HG02870 (cell line): ENCODE results near the gene HDAC5.
"Not testable (repeated sequence)": the region's sequence is repeated elsewhere in the genome, so short reads cannot be mapped to it uniquely, and the experiment has no call there.

ENCODE experiments used
- ATAC-seq: cut with Tn5 transposase; IDR thresholded peaks from one replicate; pipeline ENCODE4 v1.9.1; 2021; ENCODE audit warnings: mild to moderate bottlenecking, moderate library complexity; ENCODE audit not compliant: unreplicated experiment

HDAC5 gene

DNA sequence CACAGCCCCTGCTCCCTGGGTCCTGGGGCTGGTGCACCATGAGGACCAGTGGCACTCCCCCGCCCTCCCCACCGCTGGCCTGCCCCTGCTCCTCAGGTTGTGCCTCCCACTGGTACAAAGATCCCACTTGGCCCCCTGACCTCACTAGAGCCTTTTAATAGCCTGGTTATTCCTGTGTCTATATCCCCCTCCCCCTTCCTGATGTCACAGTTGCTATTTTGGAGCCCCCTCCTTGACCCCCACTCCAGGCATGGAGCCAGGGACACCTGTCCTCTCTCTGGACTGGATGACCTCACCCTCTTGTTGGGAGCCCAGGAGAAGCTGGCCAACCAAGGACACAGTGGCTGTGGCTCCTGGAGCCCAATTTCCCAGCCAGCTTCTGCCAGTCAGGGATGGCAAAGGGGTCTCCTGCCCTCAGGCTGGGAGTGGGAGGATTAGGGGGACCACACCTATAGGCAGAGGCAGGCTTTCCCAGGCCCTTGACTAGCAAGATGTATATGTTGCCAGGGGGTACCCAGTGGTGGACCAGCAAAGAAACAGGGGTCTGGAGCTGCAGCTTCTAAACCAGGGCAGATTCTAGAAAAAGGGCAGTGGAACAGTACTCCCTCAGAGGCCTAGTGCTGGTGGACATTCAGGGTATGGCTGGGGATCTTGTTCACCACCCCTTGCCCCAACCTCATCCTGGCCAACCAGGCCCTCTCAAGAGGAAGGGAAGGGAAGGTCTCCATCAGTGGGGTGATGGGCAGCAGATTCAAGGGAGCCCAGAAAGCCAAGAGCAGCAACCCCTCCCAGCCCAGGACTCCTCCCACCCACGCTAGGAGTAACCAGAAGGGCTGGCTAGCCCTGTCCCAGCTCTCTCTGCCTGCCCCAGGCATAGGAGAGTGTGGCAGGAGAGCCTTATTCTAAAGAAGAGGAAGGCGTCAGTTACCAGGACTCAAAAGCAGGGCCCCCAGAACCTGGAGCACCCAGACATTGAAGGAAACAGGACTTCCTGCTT is 10.9 kb downstream of the HDAC5 start:
- ATAC-seq, result no peak

- no peak for ATAC-seq
Measured at GRCh38 chr17:44111777-44112176, 11.7 kb downstream of the HDAC5 start.

- ATAC-seq, result no peak
Measured at GRCh38 chr17:44110823-44111633, 12.4 kb downstream of the HDAC5 start.

GRCh38 chr17:44110011-44110686 is 13.3 kb downstream of the HDAC5 start:
- ATAC-seq, result no peak

DNA sequence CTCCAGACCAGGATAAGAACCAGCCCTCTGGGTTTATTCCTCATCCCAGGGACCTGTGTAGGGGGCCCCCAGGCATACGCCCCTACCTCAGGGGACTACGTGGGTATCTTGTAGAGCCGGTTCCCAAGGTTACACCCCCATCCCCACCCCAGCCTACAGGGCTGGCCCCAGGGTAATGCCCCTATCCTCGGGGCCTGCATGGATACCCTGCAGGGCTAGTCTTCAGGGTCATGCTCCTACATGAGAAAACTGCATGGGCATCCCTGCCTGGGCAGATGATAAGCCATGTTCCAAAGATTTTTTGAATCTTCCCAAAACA is 14.2 kb downstream of the HDAC5 start:
- ATAC-seq, result no peak

- no peak for ATAC-seq
Measured at GRCh38 chr17:44108440-44109311, 14.8 kb downstream of the HDAC5 start.

DNA sequence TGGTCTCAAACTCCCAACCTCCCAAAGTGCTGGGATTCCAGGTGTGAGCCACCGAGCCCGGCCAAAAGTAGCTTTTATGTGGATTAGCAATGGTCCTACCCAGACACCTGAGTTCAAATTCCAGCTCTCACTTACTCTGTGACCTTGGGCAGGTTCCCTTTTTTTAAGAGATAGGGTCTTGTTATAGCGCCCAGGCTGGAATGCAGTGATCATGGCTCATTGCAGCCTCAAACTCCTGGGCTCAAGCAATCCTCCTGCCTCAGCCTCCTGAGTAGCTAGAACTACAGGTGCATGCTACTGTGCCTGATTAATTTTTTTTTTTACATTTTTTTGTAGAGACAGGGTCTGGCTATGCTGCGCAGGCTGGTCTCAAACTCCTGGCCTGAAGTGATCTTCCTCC is 16.6 kb downstream of the HDAC5 start:
- no peak for ATAC-seq

- ATAC-seq, result no peak
Measured at GRCh38 chr17:44105941-44106340, 17.5 kb downstream of the HDAC5 start.

DNA sequence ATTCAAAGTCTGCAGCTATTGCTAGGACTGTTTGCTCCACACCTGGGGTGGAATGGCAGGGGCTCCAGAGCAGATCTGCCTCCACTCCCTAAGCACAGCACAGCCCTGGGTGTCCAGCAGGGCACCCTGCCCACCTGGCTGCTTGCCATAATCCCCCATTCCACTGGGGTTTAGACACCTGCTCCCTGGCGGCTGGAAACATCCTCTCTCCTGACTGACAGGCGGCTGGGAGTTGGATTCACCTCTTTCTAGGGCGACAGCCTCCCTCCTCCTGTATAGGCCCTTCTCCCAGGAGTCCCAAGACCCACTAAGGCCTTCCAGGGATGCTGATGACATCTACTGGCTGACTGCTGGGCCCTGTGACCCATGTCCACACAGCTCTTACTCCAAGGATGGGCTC is 18.0 kb downstream of the HDAC5 start:
- no peak for ATAC-seq

DNA sequence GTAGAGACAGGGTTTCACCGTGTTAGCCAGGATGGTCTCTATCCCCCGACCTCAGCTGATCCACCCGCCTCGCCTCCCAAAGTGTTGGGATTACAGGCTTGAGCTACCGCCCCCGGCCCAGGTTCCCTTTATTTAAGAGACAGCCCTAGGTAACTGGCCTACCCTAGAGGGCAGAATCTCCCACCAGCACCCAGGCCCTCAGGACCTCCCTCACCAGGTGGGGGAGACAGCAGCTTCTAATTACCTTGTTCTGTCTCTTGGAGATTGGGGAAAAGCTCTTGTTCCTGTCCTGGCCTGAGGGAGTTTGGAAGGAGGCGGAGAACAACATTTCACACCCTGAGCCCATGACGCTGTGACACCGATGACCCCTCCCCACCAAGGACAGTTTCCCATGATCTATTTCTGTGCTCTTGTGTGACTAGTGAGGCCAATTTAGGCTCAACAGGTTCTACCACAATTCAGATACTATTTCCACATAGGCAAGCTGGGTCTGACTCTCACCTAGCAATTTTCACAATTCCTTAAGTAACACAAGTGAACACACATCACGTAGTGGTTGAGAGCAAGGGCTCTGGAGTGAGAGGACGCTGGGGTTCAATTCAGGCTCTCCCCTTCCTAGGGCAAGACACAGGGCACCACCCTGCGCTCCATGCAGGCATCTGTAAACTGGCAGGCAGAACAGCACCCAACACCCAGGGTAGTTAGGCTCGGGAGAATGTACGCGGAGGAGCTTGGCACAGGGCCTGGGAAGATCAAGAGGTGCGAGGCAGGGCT is 20.4 kb downstream of the HDAC5 start:
- no peak for ATAC-seq

DNA sequence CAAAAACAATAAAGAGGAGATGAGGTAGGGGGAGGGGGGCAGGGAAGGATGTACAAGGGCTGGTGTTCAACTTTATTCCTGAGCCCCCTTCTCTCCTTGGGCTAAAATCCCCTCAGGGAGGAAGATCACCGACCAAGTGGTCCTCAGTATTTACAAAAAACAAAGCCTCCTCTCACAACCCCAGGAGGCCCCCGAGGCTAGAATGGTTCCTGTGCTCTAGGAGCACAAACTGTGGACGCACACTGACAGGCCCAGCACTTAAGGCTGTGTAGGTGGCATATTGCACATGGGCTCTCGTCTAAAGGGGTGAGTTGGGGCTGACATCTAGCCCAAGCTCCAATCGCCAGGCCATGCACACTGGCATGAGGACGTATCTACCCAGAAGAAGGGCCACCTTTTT is 21.6 kb downstream of the HDAC5 start:
- ATAC-seq, result not testable (repeated sequence)

- no peak for ATAC-seq
Measured at GRCh38 chr17:44097110-44097958, 26.1 kb downstream of the HDAC5 start.

GRCh38 chr17:44095647-44096496 is 27.6 kb downstream of the HDAC5 start:
- no peak for ATAC-seq

- no peak for ATAC-seq
Measured at GRCh38 chr17:44095388-44095646, 28.1 kb downstream of the HDAC5 start.

DNA sequence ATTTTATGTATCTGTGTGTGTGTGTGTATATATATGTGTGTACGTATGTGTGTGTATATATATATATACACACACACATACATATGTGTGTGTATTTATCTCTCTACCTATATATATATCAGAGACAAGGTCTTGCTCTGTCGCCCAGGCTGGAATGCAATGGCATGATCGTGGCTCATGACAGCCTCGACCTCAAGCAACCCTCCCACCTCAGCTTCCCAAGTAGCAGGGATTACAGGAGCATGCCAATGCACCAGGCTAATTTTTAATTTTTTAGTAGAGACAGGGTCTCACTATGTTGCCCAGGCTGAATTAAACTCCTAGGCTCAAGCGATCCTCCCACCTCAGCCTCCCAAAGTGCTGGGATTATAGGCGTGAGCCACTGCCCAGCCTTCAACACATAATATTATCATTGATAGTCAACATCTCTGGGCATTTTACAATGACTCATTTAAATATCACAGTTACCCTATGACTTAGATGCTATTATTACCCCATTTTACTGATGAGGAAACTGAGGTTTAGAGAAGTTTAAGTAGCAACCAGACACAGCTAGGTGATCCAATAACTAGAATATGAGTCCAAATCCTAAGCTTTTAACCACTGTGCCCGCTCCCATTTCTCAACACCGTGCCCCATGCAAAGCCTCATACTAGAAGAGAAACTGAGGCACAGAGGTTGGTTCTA is 28.6 kb downstream of the HDAC5 start:
- ATAC-seq, result no peak

- no peak for ATAC-seq
Measured at GRCh38 chr17:44093231-44093900, 30.1 kb downstream of the HDAC5 start.

DNA sequence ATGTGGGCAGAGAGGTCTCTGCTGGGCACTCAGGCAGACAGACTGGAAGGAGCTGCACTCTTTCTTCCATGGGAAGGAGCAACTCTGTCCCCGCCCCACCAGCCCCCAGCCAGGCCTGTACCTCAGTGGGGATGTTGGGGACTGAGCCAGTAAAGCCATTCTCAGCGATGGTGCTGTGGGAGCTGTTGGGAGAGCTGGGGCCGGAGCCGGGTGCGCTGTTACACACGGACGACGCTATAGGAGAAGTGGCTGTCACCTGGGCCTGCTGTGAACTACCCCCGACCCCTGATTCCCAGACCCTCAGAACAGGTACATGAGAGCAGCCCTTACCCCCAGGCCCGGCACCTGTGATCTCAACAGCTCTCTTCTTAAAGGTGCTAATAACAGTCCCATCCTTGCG is 31.4 kb downstream of the HDAC5 start:
- no peak for ATAC-seq
